ENCODE results near the gene DAGLA.
A peak's percentile ranks its signal among the peaks of the same experiment; 100 is the strongest.

The DAGLA gene

GRCh38 chr11:61751384-61751783 is 71.2 kb downstream of the DAGLA start:
- Histone ChIP-seq H3K9me3 (ENCODE audit: low read length) (no peaks in the 10 kb centered on the region), H4K20me1 (ENCODE audit: insufficient read depth, low read length) (no peaks in the 10 kb centered on the region), H3K9me2 (ENCODE audit: low read depth, low read length) (no peaks in the 10 kb centered on the region), H3F3A (ENCODE audit: insufficient read depth, low read length) (no peaks in the 10 kb centered on the region), H2AFZ (ENCODE audit: low read length) (no peak overlapping the region), H3K27ac (ENCODE audit: low read depth, low read length, poor library complexity, severe bottlenecking) (no peak overlapping the region), H3K4me3 (ENCODE audit: low read depth, low read length, poor library complexity, severe bottlenecking) (no peak overlapping the region), H3K79me2 (ENCODE audit: insufficient read depth, low read length) (no peaks in the 10 kb centered on the region), H3K27me3 (ENCODE audit: insufficient read depth, low read length) (peaks cover 13% of the 10 kb centered on the region), H3K4me2 (ENCODE audit: low read length) (no peak overlapping the region), H3K36me3 (ENCODE audit: insufficient read depth, low read length) (no peaks in the 10 kb centered on the region), H3K4me1 (ENCODE audit: insufficient read depth, low read length, severe bottlenecking) (no peaks in the 10 kb centered on the region), H3K9ac (ENCODE audit: low read length) (no peak overlapping the region)
- TF ChIP-seq, protein P1, sequence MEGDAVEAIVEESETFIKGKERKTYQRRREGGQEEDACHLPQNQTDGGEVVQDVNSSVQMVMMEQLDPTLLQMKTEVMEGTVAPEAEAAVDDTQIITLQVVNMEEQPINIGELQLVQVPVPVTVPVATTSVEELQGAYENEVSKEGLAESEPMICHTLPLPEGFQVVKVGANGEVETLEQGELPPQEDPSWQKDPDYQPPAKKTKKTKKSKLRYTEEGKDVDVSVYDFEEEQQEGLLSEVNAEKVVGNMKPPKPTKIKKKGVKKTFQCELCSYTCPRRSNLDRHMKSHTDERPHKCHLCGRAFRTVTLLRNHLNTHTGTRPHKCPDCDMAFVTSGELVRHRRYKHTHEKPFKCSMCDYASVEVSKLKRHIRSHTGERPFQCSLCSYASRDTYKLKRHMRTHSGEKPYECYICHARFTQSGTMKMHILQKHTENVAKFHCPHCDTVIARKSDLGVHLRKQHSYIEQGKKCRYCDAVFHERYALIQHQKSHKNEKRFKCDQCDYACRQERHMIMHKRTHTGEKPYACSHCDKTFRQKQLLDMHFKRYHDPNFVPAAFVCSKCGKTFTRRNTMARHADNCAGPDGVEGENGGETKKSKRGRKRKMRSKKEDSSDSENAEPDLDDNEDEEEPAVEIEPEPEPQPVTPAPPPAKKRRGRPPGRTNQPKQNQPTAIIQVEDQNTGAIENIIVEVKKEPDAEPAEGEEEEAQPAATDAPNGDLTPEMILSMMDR (IDR thresholded peaks at IDR 0.05; ENCODE audit: low read length), result no peak
- no peak for TF ChIP-seq EZH2 (IDR thresholded peaks at IDR 0.05; ENCODE audit: borderline replicate concordance, low read length)

GRCh38 chr11:61752117-61752924 is 72.1 kb downstream of the DAGLA start, which contains the start of gene MYRF:
Gene MYRF, plus strand, starts transcription at chr11:61752636. Its CDS starts 109 bp downstream, at chr11:61752745.
- no peaks in the 10 kb centered on the region for H3K36me3 ChIP-seq (ENCODE audit: insufficient read depth, low read length)
- no peak for TF ChIP-seq EZH2 (IDR thresholded peaks at IDR 0.05; ENCODE audit: borderline replicate concordance, low read length)
- TF ChIP-seq, protein P1 (IDR thresholded peaks at IDR 0.05; ENCODE audit: low read length), result peak; percentile 47
- H3K27ac ChIP-seq (ENCODE audit: low read depth, low read length, poor library complexity, severe bottlenecking), result no peak within 1 kb of the TSS
- no peaks in the 10 kb centered on the region for H3F3A ChIP-seq (ENCODE audit: insufficient read depth, low read length)
- no peaks in the 10 kb centered on the region for H3K4me1 ChIP-seq (ENCODE audit: insufficient read depth, low read length, severe bottlenecking)
- no peaks in the 10 kb centered on the region for H3K9me3 ChIP-seq (ENCODE audit: low read length)
- no peaks in the 10 kb centered on the region for H3K9me2 ChIP-seq (ENCODE audit: low read depth, low read length)
- H3K9ac ChIP-seq (ENCODE audit: low read length), result no peak within 1 kb of the TSS
- H3K4me2 ChIP-seq (ENCODE audit: low read length), result peak within 1 kb of the TSS; percentile 41; the same call in 1 of the 2 replicates
- no peak within 1 kb of the TSS for H2AFZ ChIP-seq (ENCODE audit: low read length)
- peak within 1 kb of the TSS; percentile 21 for H3K4me3 ChIP-seq (ENCODE audit: low read depth, low read length, poor library complexity, severe bottlenecking)
- H4K20me1 ChIP-seq (ENCODE audit: insufficient read depth, low read length), result no peaks in the 10 kb centered on the region
- H3K79me2 ChIP-seq (ENCODE audit: insufficient read depth, low read length), result no peaks in the 10 kb centered on the region
- peaks cover 13% of the 10 kb centered on the region for H3K27me3 ChIP-seq (ENCODE audit: insufficient read depth, low read length)

DNA sequence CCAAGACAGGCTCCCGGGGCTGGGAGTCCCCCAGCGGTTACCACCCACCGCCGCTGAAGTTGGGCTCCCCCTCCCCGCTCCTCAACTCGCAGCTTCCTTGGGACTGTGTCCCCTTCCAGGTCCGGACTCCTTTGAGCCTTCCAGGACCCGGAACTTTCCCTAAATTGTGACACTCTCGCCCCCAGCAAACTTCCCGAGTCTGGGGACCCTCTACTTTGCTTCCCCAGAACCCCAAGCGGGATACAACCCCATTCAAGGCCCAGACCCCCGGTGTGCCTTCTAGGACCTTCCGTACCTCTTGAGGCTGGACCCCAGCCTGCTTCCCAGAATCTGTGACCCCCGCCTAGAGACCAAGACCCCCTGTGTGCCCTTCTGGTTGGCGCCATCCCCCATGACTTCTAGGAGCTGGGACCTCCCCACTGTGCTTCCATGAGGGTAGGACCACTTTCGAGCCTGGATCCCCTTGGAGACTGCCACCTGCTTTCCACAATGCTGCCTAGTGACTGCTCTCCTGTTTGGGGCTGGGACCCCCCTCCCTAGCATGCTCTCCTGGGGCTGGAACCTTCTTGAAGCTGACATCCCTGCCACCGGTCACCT is 72.8 kb downstream of the DAGLA start:
- Histone ChIP-seq H3K9ac (ENCODE audit: low read length) (no peak overlapping the region), H3K4me3 (ENCODE audit: low read depth, low read length, poor library complexity, severe bottlenecking) (peak overlapping the region; percentile 21), H3K9me3 (ENCODE audit: low read length) (no peaks in the 10 kb centered on the region), H3K36me3 (ENCODE audit: insufficient read depth, low read length) (no peaks in the 10 kb centered on the region), H3K9me2 (ENCODE audit: low read depth, low read length) (no peaks in the 10 kb centered on the region), H3F3A (ENCODE audit: insufficient read depth, low read length) (no peaks in the 10 kb centered on the region), H3K27ac (ENCODE audit: low read depth, low read length, poor library complexity, severe bottlenecking) (no peak overlapping the region), H3K27me3 (ENCODE audit: insufficient read depth, low read length) (peaks cover 13% of the 10 kb centered on the region), H4K20me1 (ENCODE audit: insufficient read depth, low read length) (no peaks in the 10 kb centered on the region), H3K4me1 (ENCODE audit: insufficient read depth, low read length, severe bottlenecking) (no peaks in the 10 kb centered on the region), H3K4me2 (ENCODE audit: low read length) (peak overlapping the region; percentile 41; the same call in 1 of the 2 replicates), H2AFZ (ENCODE audit: low read length) (no peak overlapping the region), H3K79me2 (ENCODE audit: insufficient read depth, low read length) (no peaks in the 10 kb centered on the region)
- TF ChIP-seq, protein P1 (IDR thresholded peaks at IDR 0.05; ENCODE audit: low read length), result no peak
- no peak for TF ChIP-seq EZH2 (IDR thresholded peaks at IDR 0.05; ENCODE audit: borderline replicate concordance, low read length)

Data from OCI-LY1 (cell line).